AG20443 (cell line): ENCODE results near the gene PGF.

Source experiments
- DNase-seq: peaks from one replicate; pipeline ENCODE4 v3.0.0; 2012; ENCODE audit warnings: low spot score, mixed read lengths

The PGF gene

GRCh38 chr14:74978416-74978947, 23.1 kb upstream of the PGF start:
- peak; percentile 31 for DNase-seq

DNA sequence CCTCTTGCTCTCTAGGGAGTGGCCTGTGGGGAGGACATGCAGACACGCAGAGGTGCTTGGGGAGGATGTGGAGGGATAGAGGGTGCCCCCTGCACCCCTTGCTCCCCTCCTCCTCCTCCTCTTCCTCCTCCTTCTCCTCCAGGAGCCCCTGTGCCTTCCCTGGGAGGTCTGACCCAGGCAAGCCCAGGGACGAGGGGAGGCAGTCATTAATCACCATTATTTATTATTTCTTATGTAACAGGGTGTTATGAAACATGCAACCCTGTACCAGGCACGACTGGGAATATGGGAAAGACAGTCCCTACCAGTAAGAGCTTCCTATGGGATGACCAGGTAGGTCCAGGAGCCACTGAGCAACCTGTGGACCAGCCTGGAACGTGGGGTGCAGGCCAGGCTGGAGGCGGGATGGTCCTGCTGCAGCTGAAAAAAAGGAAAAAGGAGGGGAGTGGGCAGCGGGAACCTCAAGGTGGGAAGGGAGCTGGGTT, 22.5 kb upstream of the PGF start:
- DNase-seq = peak; percentile 6

- DNase-seq = peak; percentile 4
Observed at GRCh38 chr14:74977164-74977900, 21.9 kb upstream of the PGF start.

DNA sequence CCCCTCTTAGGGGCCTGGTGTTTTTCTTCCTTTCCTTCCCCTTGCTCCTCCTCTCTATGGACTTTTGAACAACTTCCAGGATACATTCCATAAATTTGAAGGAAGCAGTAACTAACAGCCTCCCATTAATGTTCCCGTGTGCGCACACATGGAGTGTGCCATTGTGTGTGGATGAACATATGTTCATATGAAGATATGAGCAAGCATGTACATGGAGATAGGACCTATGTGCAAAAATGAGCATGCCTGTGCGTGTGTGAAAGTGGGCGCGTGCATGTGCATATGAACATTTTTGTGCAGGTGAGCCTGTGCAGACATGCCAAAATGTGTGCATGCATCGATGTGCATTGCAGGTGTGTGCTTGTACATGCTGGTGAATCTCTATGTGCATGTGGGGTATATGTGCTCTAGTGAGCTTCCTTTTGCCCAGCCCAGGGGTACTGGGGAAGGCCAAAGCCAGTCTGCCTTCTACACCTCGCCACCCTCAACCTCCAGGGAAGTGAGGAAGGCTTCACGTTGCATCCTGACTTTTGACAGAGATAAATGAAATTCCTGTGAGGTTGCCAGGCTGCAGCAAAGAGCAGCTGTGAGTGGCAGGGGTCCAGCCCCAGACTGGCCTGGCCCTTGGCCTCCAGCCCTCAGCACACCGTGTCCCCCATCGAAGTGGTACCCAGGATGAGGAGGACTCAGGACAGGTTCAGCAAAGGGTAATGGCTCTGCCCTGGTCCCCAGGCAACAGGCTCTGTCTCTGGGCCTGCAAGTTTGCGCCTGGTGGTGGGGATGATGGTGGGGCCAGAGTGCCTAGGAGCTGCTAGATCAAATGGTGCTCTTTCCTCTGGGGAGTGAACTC, 21.1 kb upstream of the PGF start:
- peak; percentile 1 for DNase-seq

- DNase-seq = peak; percentile 3
Observed at GRCh38 chr14:74975059-74975810, 19.8 kb upstream of the PGF start.

GRCh38 chr14:74974364-74975058, 19.1 kb upstream of the PGF start:
- DNase-seq = no peak

GRCh38 chr14:74973905-74974363, 18.5 kb upstream of the PGF start:
- DNase-seq = no peak

DNA sequence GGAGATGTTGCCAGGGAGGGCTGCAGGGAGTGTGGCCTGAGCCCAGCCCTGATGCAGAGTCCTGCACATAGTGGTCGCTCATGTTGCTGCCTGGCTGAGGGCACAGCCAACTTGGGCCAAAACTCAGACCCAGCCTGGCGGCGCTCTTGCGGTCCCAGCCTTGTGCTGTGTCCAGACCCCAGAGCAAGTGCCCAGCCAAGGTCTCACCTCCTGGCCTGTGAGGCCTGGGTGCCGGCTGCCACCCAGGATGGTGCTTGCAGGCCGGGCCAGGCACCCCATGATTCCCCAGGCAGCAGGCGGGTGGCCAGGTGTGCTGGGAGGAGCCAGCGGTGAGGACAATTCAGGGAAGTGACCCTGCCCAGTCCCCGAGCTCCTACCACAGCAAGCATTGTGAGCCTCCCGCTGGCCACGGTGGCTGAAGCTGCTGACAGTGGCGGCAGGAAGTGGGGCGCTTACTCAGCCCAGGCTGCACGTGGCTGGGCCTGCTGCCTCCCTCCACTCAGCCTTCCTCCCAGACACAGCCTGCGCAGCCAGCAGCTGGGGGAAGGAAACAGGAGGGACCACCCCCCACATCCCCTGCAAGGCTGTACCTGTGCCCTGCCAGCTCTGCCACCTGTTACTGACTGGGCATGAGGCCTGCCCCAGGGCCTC, 17.7 kb upstream of the PGF start:
- DNase-seq = no peak

DNA sequence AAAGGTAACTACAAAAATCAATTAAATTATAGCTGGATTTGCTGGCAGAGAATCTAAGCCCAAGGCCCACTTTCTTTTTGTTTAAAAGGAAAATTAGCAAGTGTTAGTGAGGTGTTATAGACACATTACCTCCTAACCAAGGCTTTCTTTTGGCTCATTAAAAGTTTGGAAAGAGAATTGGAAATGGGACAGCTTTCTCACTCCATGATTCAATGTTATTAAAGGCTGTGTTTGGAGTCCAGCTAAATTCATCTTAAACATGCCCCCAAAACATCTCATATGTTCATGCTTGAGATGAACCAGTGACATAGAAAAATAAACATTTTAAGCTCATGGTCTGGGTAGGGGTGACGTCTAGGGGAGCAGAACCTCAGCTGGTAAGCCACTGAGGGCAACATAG, 13.4 kb upstream of the PGF start:
- DNase-seq = no peak

DNA sequence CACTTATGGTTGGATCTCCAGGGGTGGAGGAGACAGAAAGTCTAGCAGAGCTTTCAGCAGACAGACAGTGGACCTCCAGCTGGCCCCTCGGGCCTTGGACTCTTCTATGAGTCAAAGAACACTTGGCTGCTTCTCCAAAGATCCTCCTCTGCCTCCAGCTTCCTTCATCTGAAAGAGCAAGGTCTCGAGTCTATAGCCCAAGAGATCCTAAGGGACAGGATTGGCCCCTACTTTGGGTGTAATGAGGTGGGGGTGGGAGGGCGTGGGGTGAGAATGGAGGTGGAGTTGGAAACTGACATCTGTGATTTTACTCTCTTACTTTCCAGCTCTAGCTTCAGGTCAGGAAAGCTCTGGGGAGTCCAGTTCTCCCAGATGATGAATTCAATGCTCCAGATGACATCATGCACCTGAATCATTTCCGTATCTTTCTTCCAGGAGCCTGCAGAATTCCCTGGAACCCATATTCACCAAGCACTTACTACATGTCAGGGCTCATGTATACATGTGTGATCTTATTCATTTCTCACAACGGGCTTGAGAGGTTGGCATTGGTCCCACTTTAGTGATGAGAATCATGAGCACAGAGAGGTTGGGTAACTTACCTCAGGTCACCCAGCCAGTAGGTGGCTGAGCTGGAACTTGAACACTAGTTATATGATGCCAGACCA, 10.2 kb upstream of the PGF start:
- no peak for DNase-seq

GRCh38 chr14:74964787-74965485, 9.5 kb upstream of the PGF start:
- DNase-seq = peak; percentile 71

GRCh38 chr14:74963705-74964271, 8.4 kb upstream of the PGF start:
- peak; percentile 51 for DNase-seq

GRCh38 chr14:74963178-74963704, 7.8 kb upstream of the PGF start:
- DNase-seq = no peak

DNA sequence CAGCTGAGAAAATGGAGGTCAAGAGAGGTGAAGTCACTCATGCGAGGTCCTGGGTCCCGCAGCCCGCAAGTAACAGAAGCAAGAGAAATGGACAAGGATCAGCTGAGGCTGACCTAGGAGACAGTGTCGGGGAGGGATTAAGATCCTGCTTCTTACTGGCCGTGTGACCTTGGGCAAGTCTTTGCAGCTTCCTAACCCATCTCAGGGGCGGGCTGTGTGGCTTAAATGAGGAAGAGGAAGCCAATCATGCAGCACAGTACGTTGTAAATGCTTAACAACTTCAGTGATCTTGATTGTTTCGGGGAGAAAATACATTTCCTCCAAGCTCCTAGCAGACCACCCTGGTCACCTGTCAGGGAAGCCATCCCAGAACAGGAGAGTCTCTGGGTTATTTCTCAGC, 7.1 kb upstream of the PGF start:
- DNase-seq = no peak

GRCh38 chr14:74962046-74962445, 6.6 kb upstream of the PGF start:
- no peak for DNase-seq

GRCh38 chr14:74961238-74961911, 6.0 kb upstream of the PGF start:
- no peak for DNase-seq

DNA sequence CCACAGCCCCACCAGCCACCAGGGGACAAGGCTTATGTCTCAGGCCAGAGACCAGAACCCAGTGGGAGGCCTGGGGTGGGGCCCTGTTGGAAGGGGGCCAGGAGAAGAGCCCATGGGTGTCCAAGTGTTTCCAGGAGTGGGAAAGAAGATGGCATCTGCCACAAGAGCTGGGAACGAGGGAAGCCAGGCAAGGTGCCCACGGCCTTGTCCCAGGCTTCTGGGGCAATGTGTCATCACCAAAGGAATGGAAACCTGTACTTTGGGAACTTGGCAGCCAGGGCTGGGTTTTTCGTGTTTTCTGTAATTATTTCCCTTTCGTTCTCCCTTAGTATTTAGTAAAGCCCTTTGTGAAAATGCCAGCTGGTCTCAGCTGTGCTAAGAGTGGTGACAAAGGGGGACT, 5.3 kb upstream of the PGF start:
- no peak for DNase-seq

DNA sequence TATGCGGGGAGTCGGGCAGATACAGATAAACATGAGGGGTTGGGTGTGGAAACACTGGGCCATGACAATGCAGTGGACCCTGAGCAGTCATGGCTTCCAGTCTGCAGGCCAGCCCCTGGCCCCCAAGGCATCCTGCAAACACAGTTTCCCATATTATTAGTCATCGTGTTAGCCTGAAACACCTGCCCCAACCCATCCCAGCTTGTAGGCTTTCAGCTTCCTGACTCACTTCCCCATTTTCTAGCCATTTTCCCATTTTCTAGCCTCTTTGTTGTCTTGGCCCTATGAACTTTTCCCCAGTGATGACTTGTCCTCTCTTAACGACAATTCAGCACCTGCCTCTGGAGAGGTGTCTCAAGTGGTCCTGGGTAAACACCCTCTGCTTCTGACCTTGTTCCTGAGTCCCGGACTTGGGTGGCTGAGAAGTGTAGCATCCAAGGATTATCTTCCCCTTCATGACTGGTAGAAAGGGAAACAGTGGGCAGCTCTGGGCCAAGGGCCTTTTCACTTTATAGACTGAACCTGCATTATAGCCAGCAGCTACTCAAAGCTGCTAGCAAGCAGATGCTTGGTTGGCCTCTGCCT, 4.3 kb upstream of the PGF start:
- no peak for DNase-seq
